ENCODE measurements around the gene RHOG. TPM values are rescaled to one million over a fixed set of nuclear protein-coding genes. Genes with fewer than 3 reads are reported as not detected.
A peak's percentile ranks its signal among the peaks of the same experiment; 100 is the strongest.
"Not testable (repeated sequence)": the region's sequence is repeated elsewhere in the genome, so short reads cannot be mapped to it uniquely, and the experiment has no call there.

RHOG gene
- total RNA-seq, 2 donors from 2014 or later, result 196 to 215 TPM

- no peak overlapping the region for H3K4me3 Mint-ChIP-seq
- ATAC-seq (replicated peaks in 1 of 2) (no peak), DNase-seq (no peak)
- no peaks in the 10 kb centered on the region for H3K27me3 Mint-ChIP-seq (ENCODE audit: low read depth)
- H3K9me3 Mint-ChIP-seq, result no peaks in the 10 kb centered on the region
- H3K36me3 Mint-ChIP-seq (ENCODE audit: insufficient read depth in 2 of 2), result peaks cover 10 to 15% of the 10 kb centered on the region in 2 donors
- peak overlapping the region; percentile 90 for H3K27ac Mint-ChIP-seq
- peaks cover 37% of the 10 kb centered on the region for H3K4me1 Mint-ChIP-seq (ENCODE audit: low read depth)
Measured at GRCh38 chr11:3825473-3826154, 15.1 kb downstream of the RHOG start.

- Mint-ChIP-seq H3K36me3 (ENCODE audit: insufficient read depth in 2 of 2) (peaks cover 9 to 11% of the 10 kb centered on the region in 2 donors), H3K27ac (no peak overlapping the region), H3K4me3 (no peak overlapping the region), H3K27me3 (ENCODE audit: low read depth) (no peaks in the 10 kb centered on the region), H3K9me3 (no peaks in the 10 kb centered on the region), H3K4me1 (ENCODE audit: low read depth) (peaks cover 30% of the 10 kb centered on the region)
- ATAC-seq (replicated peaks in 1 of 2), result peak; percentile 80 to 88
- peak; percentile 84 for DNase-seq
Measured at GRCh38 chr11:3824714-3825472, 15.9 kb downstream of the RHOG start.

- H3K4me3 Mint-ChIP-seq, result no peak overlapping the region
- DNase-seq, result no peak
- H3K9me3 Mint-ChIP-seq, result no peaks in the 10 kb centered on the region
- H3K36me3 Mint-ChIP-seq (ENCODE audit: insufficient read depth in 2 of 2), result peaks cover 8 to 9% of the 10 kb centered on the region in 2 donors
- no peaks in the 10 kb centered on the region for H3K27me3 Mint-ChIP-seq (ENCODE audit: low read depth)
- peaks cover 30% of the 10 kb centered on the region for H3K4me1 Mint-ChIP-seq (ENCODE audit: low read depth)
- peak overlapping the region; percentile 66 for H3K27ac Mint-ChIP-seq
- no peak for ATAC-seq (replicated peaks in 1 of 2)
Measured at GRCh38 chr11:3823762-3824506, 16.8 kb downstream of the RHOG start.

- no peaks in the 10 kb centered on the region for H3K9me3 Mint-ChIP-seq
- no peak for DNase-seq
- no peak overlapping the region for H3K4me3 Mint-ChIP-seq
- H3K27ac Mint-ChIP-seq, result peak overlapping the region; percentile 66
- peaks cover 9% of the 10 kb centered on the region in 2 donors for H3K36me3 Mint-ChIP-seq (ENCODE audit: insufficient read depth in 2 of 2)
- H3K4me1 Mint-ChIP-seq (ENCODE audit: low read depth), result peaks cover 30% of the 10 kb centered on the region
- H3K27me3 Mint-ChIP-seq (ENCODE audit: low read depth), result no peaks in the 10 kb centered on the region
- no peak for ATAC-seq (replicated peaks in 1 of 2)
Measured at GRCh38 chr11:3823303-3823702, 17.5 kb downstream of the RHOG start.

GRCh38 chr11:3822312-3822711 lies 18.4 kb downstream of the RHOG start:
- H3K4me1 Mint-ChIP-seq (ENCODE audit: low read depth), result peaks cover 30% of the 10 kb centered on the region
- no peak overlapping the region for H3K27ac Mint-ChIP-seq
- no peaks in the 10 kb centered on the region for H3K9me3 Mint-ChIP-seq
- no peak overlapping the region for H3K4me3 Mint-ChIP-seq
- ATAC-seq (replicated peaks in 1 of 2) (no peak), DNase-seq (no peak)
- no peaks in the 10 kb centered on the region for H3K27me3 Mint-ChIP-seq (ENCODE audit: low read depth)
- peaks cover 6 to 10% of the 10 kb centered on the region in 2 donors for H3K36me3 Mint-ChIP-seq (ENCODE audit: insufficient read depth in 2 of 2)

GRCh38 chr11:3820971-3821370 lies 19.8 kb downstream of the RHOG start:
- Mint-ChIP-seq H3K27me3 (ENCODE audit: low read depth) (no peaks in the 10 kb centered on the region), H3K4me1 (ENCODE audit: low read depth) (peaks cover 27% of the 10 kb centered on the region), H3K4me3 (no peak overlapping the region), H3K36me3 (ENCODE audit: insufficient read depth in 2 of 2) (peaks cover 2 to 6% of the 10 kb centered on the region in 2 donors), H3K9me3 (no peaks in the 10 kb centered on the region), H3K27ac (no peak overlapping the region)
- DNase-seq (no peak), ATAC-seq (replicated peaks in 1 of 2) (no peak)

GRCh38 chr11:3817181-3817800 lies 23.5 kb downstream of the RHOG start:
- DNase-seq (no peak), ATAC-seq (replicated peaks in 1 of 2) (no peak)
- Mint-ChIP-seq H3K27ac (no peak overlapping the region), H3K36me3 (ENCODE audit: insufficient read depth in 2 of 2) (peaks cover 0 to 5% of the 10 kb centered on the region in 2 donors), H3K4me3 (no peak overlapping the region), H3K9me3 (no peaks in the 10 kb centered on the region), H3K4me1 (ENCODE audit: low read depth) (no peaks in the 10 kb centered on the region), H3K27me3 (ENCODE audit: low read depth) (no peaks in the 10 kb centered on the region)

- H3K4me1 Mint-ChIP-seq (ENCODE audit: low read depth), result no peaks in the 10 kb centered on the region
- peaks cover 0 to 5% of the 10 kb centered on the region in 2 donors for H3K36me3 Mint-ChIP-seq (ENCODE audit: insufficient read depth in 2 of 2)
- no peak for ATAC-seq (replicated peaks in 1 of 2)
- H3K27ac Mint-ChIP-seq, result no peak overlapping the region
- no peaks in the 10 kb centered on the region for H3K27me3 Mint-ChIP-seq (ENCODE audit: low read depth)
- H3K9me3 Mint-ChIP-seq, result no peaks in the 10 kb centered on the region
- no peak for DNase-seq
- no peak overlapping the region for H3K4me3 Mint-ChIP-seq
Measured at GRCh38 chr11:3816673-3817072, 24.1 kb downstream of the RHOG start.

- peaks cover 4% of the 10 kb centered on the region for H3K4me1 Mint-ChIP-seq (ENCODE audit: low read depth)
- no peak overlapping the region for H3K4me3 Mint-ChIP-seq
- ATAC-seq (replicated peaks in 1 of 2), result no peak
- peaks cover 0 to 2% of the 10 kb centered on the region in 2 donors for H3K36me3 Mint-ChIP-seq (ENCODE audit: insufficient read depth in 2 of 2)
- no peak overlapping the region for H3K27ac Mint-ChIP-seq
- H3K9me3 Mint-ChIP-seq, result no peaks in the 10 kb centered on the region
- no peak for DNase-seq
- no peaks in the 10 kb centered on the region for H3K27me3 Mint-ChIP-seq (ENCODE audit: low read depth)
Measured at GRCh38 chr11:3815845-3816244, 24.9 kb downstream of the RHOG start.

- not testable (repeated sequence) for H3K36me3 Mint-ChIP-seq (ENCODE audit: insufficient read depth in 2 of 2); ATAC-seq (replicated peaks in 1 of 2); H3K4me3 Mint-ChIP-seq; H3K27me3 Mint-ChIP-seq (ENCODE audit: low read depth); H3K4me1 Mint-ChIP-seq (ENCODE audit: low read depth); DNase-seq; H3K9me3 Mint-ChIP-seq
- H3K27ac Mint-ChIP-seq, result peak overlapping the region; percentile 44
Measured at GRCh38 chr11:3814832-3815231, 25.9 kb downstream of the RHOG start.

- H3K36me3 Mint-ChIP-seq (ENCODE audit: insufficient read depth in 2 of 2), result no peaks in the 10 kb centered on the region
- DNase-seq, result no peak
- peaks cover 25% of the 10 kb centered on the region for H3K4me1 Mint-ChIP-seq (ENCODE audit: low read depth)
- no peak overlapping the region for H3K27ac Mint-ChIP-seq
- ATAC-seq (replicated peaks in 1 of 2), result no peak
- H3K4me3 Mint-ChIP-seq, result no peak overlapping the region
- H3K27me3 Mint-ChIP-seq (ENCODE audit: low read depth), result no peaks in the 10 kb centered on the region
- H3K9me3 Mint-ChIP-seq, result no peaks in the 10 kb centered on the region
Measured at GRCh38 chr11:3810951-3811350, 29.8 kb downstream of the RHOG start.

GRCh38 chr11:3810446-3810845 lies 30.3 kb downstream of the RHOG start:
- H3K27ac Mint-ChIP-seq, result no peak overlapping the region
- H3K27me3 Mint-ChIP-seq (ENCODE audit: low read depth), result no peaks in the 10 kb centered on the region
- no peak for ATAC-seq (replicated peaks in 1 of 2)
- DNase-seq, result no peak
- H3K36me3 Mint-ChIP-seq (ENCODE audit: insufficient read depth in 2 of 2), result no peaks in the 10 kb centered on the region
- peaks cover 25% of the 10 kb centered on the region for H3K4me1 Mint-ChIP-seq (ENCODE audit: low read depth)
- H3K9me3 Mint-ChIP-seq, result no peaks in the 10 kb centered on the region
- H3K4me3 Mint-ChIP-seq, result no peak overlapping the region

- Mint-ChIP-seq H3K27ac (no peak overlapping the region), H3K4me1 (ENCODE audit: low read depth) (peaks cover 25% of the 10 kb centered on the region), H3K9me3 (no peaks in the 10 kb centered on the region), H3K27me3 (ENCODE audit: low read depth) (no peaks in the 10 kb centered on the region), H3K4me3 (no peak overlapping the region), H3K36me3 (ENCODE audit: insufficient read depth in 2 of 2) (no peaks in the 10 kb centered on the region)
- DNase-seq (no peak), ATAC-seq (replicated peaks in 1 of 2) (no peak)
Measured at GRCh38 chr11:3809624-3809928, 31.2 kb downstream of the RHOG start.

Data from activated T-cell treated with anti-CD3 and anti-CD28 coated beads, Interleukin-2, amount 50 U/mL, for 72 hours (primary cell).